HG03469 (cell line): Measurements from ENCODE around the gene SRSF8.
"Not testable (repeated sequence)": the region's sequence is repeated elsewhere in the genome, so short reads cannot be mapped to it uniquely, and the experiment has no call there.

Experiments used
- ATAC-seq: cut with Tn5 transposase; IDR thresholded peaks from one replicate; pipeline ENCODE4 v1.9.1; 2021; ENCODE audit warnings: mild to moderate bottlenecking, moderate library complexity, moderate number of reproducible peaks; ENCODE audit not compliant: unreplicated experiment

The SRSF8 gene, protein sequence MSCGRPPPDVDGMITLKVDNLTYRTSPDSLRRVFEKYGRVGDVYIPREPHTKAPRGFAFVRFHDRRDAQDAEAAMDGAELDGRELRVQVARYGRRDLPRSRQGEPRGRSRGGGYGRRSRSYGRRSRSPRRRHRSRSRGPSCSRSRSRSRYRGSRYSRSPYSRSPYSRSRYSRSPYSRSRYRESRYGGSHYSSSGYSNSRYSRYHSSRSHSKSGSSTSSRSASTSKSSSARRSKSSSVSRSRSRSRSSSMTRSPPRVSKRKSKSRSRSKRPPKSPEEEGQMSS

DNA sequence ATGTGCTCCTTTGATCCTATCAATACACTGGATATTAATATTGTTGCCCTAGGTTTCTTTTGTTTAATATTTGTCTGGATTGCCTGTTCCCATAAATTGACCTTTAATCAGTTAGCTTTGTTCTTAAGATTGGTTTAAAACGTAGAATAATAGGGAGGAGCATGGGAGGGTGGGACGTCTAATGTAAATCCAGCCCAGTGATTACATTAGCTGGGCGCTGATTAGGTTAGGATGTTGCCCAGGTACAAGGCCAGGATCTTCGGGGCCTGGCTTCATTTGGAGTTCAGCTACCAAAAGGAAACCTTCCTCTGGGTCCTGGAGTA lies at the start of gene SRSF8:
Gene SRSF8, plus strand, starts transcription at position 204 of the 323 bp plus-strand sequence. CDS start 308 bp downstream, outside the sequence.
- peak; percentile 13 for ATAC-seq

DNA sequence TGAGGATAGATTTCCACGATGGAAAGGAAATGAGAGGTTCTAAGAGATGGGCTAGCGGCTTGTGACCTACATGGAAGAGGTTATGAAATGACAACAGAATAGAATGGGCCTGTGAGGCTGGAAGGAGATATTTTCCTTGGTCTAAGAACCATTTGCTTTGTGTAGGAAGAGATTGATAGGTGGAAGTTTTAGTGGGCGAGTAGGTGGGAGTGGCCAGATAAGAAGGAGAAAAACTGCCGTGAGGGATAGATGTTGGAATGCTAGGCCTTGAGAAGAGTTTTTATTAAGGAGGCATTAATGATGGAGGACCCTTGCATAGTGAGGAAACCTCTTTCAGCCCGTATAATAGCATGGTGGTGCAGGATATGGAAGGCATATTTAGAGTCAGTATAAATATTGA lies 45.3 kb upstream of the SRSF8 start:
- not testable (repeated sequence) for ATAC-seq

- no peak for ATAC-seq
Observed at GRCh38 chr11:95024958-95025357, 41.8 kb upstream of the SRSF8 start, which contains the start of gene KDM4E. TSS of gene KDM4E (plus strand) at chr11:95025258. CDS start at chr11:95025558, 300 bp downstream.

DNA sequence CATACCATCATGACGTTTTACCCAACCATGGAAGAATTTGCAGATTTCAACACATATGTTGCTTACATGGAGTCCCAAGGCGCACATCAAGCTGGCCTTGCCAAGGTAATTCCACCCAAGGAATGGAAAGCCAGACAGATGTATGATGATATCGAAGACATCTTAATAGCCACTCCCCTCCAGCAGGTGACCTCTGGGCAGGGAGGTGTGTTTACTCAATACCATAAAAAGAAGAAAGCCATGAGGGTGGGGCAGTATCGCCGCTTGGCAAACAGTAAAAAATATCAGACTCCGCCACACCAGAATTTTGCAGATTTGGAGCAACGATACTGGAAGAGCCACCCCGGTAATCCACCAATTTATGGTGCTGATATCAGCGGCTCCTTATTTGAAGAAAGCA lies 41.1 kb upstream of the SRSF8 start:
- ATAC-seq, result not testable (repeated sequence)

GRCh38 chr11:95028357-95028756 lies 38.4 kb upstream of the SRSF8 start:
- ATAC-seq, result no peak

- no peak for ATAC-seq
Observed at GRCh38 chr11:95033051-95033450, 33.7 kb upstream of the SRSF8 start.

DNA sequence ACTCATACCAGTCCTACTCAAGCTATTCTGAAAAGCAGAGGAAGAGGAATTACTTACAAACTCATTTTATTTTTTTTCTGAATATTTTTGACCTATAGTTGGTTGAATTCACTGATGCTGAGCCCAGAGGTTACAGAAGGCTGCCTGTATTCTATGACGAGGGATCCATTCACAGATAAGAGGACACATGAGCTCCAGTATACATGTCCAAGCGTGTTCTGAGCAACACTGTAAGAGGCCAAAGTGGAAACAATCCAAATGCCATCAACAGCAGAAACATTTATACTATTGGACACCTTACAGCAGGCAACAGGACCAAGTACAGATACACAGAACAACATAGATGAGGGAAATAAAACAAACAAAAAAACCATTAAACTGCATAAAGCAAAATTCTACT lies 31.4 kb upstream of the SRSF8 start:
- no peak for ATAC-seq

GRCh38 chr11:95037356-95038035 lies 29.2 kb upstream of the SRSF8 start:
- not testable (repeated sequence) for ATAC-seq

DNA sequence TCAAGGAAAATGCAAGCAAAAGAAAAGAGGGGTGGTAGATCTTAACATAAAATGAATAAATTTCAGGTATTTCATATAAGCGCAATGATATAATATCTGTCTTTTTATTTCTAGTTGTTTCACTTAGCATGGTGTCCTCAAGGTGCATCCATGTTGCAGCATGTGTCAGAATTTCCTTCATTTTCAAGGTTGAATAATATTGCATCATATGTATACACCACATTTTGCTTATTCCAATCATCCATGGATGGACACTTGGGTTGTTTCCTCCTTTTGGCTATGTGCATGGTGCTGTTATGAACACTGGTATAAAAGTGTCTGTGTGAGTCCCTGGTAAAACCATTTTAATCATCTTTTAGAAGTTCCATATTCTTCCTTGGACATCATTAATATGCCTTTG lies 24.5 kb upstream of the SRSF8 start:
- no peak for ATAC-seq

- ATAC-seq, result no peak
Observed at GRCh38 chr11:95042906-95043305, 23.8 kb upstream of the SRSF8 start.

DNA sequence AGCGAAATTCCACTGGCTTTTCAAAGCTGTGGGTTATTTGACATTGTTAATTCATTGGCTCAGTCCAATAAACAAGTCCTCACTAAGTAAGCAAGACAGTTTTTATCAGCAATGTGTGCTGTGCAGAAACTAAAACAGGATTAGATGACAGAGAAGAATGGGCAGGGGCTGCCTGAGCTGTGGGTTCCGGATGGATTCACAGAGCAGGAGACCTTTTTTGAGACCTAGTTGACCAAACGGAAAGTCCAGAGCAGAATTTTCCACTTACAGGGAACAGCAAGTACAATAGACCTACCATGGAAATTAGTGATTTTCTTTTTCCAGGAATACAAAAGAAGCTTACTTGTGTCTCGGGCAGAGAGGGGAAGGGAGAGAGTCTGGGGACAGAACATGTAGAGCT lies 22.7 kb upstream of the SRSF8 start:
- ATAC-seq, result no peak

- no peak for ATAC-seq
Observed at GRCh38 chr11:95045812-95046211, 20.9 kb upstream of the SRSF8 start.

GRCh38 chr11:95049122-95049521 lies 17.6 kb upstream of the SRSF8 start, which contains the start of gene KDM4F:
TSS of gene KDM4F (plus strand) at chr11:95049422.
- not testable (repeated sequence) for ATAC-seq

- ATAC-seq, result no peak
Observed at GRCh38 chr11:95050595-95051202, 16.0 kb upstream of the SRSF8 start.

- ATAC-seq, result no peak
Observed at GRCh38 chr11:95054356-95054755, 12.4 kb upstream of the SRSF8 start.

- ATAC-seq, result peak; percentile 95
Observed at GRCh38 chr11:95055283-95055897, 11.3 kb upstream of the SRSF8 start.

DNA sequence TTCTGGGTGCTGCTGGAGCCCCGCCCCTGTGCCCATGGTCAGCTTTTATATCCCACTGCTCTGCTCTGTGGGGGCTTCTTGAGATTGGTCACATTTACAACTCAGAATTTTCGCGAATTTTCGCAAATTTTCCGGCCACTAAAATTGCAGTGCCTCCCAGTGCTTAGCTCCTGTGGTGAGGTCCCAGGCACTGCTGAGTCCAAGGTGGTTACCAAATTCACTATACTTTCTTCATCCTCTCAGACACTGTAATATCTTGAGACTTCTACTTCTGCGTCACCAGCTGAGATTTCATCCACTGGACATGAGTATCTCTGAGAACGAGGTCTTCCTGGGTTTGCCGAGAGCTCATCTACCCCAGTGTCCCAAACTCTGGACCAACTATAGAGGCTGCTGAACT lies 8.8 kb upstream of the SRSF8 start:
- no peak for ATAC-seq

- ATAC-seq, result no peak
Observed at GRCh38 chr11:95058621-95059020, 8.1 kb upstream of the SRSF8 start.

DNA sequence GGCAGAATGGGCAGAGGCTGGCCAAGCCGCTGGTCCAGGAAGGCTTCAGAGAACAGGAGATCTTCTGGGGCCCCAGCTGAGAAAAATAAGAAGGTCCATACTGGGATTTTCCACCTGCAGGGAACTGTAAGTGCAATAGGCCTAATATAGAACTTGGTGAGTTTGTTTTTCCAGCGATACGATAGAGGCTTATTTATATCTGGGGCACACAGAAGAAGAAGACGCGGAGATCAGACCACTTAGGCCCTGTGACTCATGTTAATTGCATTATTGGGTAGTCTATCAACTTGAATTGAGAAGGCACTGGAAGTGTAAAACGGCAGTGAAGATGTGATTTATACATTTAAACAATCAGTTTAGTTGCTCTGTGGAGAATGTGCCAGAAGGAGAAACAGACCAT lies 7.7 kb upstream of the SRSF8 start:
- no peak for ATAC-seq

DNA sequence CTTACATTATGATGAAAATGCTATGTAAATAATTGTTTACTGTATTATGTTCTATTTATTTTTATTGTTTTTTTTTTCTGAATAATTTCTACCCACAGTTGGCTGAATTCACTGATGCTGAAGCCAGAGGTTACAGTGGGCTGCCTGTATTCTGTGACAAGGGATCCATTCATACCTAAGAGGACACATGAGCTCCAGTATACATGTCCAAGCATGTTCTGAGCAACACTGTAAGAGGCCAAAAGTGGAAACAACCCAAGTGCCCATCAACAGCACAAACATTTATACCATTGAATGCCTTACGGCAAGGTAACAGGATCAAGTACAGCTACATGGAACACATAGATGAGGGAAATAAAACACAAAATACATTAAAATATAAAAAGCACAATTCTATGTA lies 1.4 kb upstream of the SRSF8 start:
- no peak for ATAC-seq

GRCh38 chr11:95067039-95067840 lies 521 bp downstream of the SRSF8 start:
- peak; percentile 35 for ATAC-seq
